ENCODE measurements around the gene TDRD3. TPM values are rescaled to one million over a fixed set of nuclear protein-coding genes. Genes with fewer than 3 reads are reported as not detected.
A peak's percentile ranks its signal among the peaks of the same experiment; 100 is the strongest.

The TDRD3 gene
- 6.8 TPM for polyA plus RNA-seq (2012; ENCODE audit: low read depth, missing spikeins)

- FAIRE-seq, result no peak
- DNase-seq (ENCODE audit: insufficient read length, low spot score), result peak; percentile 66
- TF ChIP-seq POLR2AphosphoS5 (IDR thresholded peaks at IDR 0.05; ENCODE audit: low read depth, low read length) (no peak), POLR2A (IDR thresholded peaks at IDR 0.05; ENCODE audit: low read depth, low read length) (peak; percentile 70; the same call in 1 of the 2 replicates), TAF1 (IDR thresholded peaks at IDR 0.05; ENCODE audit: low read depth, low read length) (peak; percentile 46; the same call in 1 of the 2 replicates), POU2F2 (IDR thresholded peaks at IDR 0.05; ENCODE audit: low read depth, low read length) (peak; percentile 24; the same call in 1 of the 2 replicates)
Observed at GRCh38 chr13:60396783-60397703, at the start of gene TDRD3. Gene TDRD3, plus strand, starts transcription at chr13:60397220. Its CDS starts 145 bp downstream, at chr13:60397365.

GRCh38 chr13:60347690-60348089 is 49.3 kb upstream of the TDRD3 start:
- FAIRE-seq, result no peak
- TF ChIP-seq PAX5 (IDR thresholded peaks at IDR 0.05; ENCODE audit: insufficient read depth, low read length, severe bottlenecking), result no peak
- no peak for TF ChIP-seq POLR2A (IDR thresholded peaks at IDR 0.05; ENCODE audit: low read depth, low read length)
- no peak for TF ChIP-seq POU2F2 (IDR thresholded peaks at IDR 0.05; ENCODE audit: low read depth, low read length)
- no peak for TF ChIP-seq POLR2AphosphoS5 (IDR thresholded peaks at IDR 0.05; ENCODE audit: low read depth, low read length)
- TF ChIP-seq TAF1 (IDR thresholded peaks at IDR 0.05; ENCODE audit: low read depth, low read length), result no peak
- DNase-seq (ENCODE audit: insufficient read length, low spot score), result no peak

GRCh38 chr13:60348097-60348496 is 48.9 kb upstream of the TDRD3 start:
- DNase-seq (ENCODE audit: insufficient read length, low spot score), result no peak
- no peak for TF ChIP-seq POU2F2 (IDR thresholded peaks at IDR 0.05; ENCODE audit: low read depth, low read length)
- no peak for TF ChIP-seq POLR2A (IDR thresholded peaks at IDR 0.05; ENCODE audit: low read depth, low read length)
- TF ChIP-seq PAX5 (IDR thresholded peaks at IDR 0.05; ENCODE audit: insufficient read depth, low read length, severe bottlenecking), result no peak
- no peak for TF ChIP-seq POLR2AphosphoS5 (IDR thresholded peaks at IDR 0.05; ENCODE audit: low read depth, low read length)
- no peak for TF ChIP-seq TAF1 (IDR thresholded peaks at IDR 0.05; ENCODE audit: low read depth, low read length)
- no peak for TF ChIP-seq SPI1 (IDR thresholded peaks at IDR 0.05; ENCODE audit: low read depth, low read length)
- no peak for FAIRE-seq

- FAIRE-seq, result no peak
- TF ChIP-seq POU2F2 (IDR thresholded peaks at IDR 0.05; ENCODE audit: low read depth, low read length), result no peak
- TF ChIP-seq SPI1 (IDR thresholded peaks at IDR 0.05; ENCODE audit: low read depth, low read length), result no peak
- TF ChIP-seq POLR2AphosphoS5 (IDR thresholded peaks at IDR 0.05; ENCODE audit: low read depth, low read length), result no peak
- TF ChIP-seq POLR2A (IDR thresholded peaks at IDR 0.05; ENCODE audit: low read depth, low read length), result no peak
- no peak for TF ChIP-seq PAX5 (IDR thresholded peaks at IDR 0.05; ENCODE audit: insufficient read depth, low read length, severe bottlenecking)
- TF ChIP-seq TAF1 (IDR thresholded peaks at IDR 0.05; ENCODE audit: low read depth, low read length), result no peak
- no peak for DNase-seq (ENCODE audit: insufficient read length, low spot score)
Observed at GRCh38 chr13:60351326-60351725, 45.7 kb upstream of the TDRD3 start.

GRCh38 chr13:60351855-60352615 is 45.0 kb upstream of the TDRD3 start:
- no peak for DNase-seq (ENCODE audit: insufficient read length, low spot score)
- TF ChIP-seq POLR2AphosphoS5 (IDR thresholded peaks at IDR 0.05; ENCODE audit: low read depth, low read length) (no peak), POLR2A (IDR thresholded peaks at IDR 0.05; ENCODE audit: low read depth, low read length) (no peak), TAF1 (IDR thresholded peaks at IDR 0.05; ENCODE audit: low read depth, low read length) (no peak), POU2F2 (IDR thresholded peaks at IDR 0.05; ENCODE audit: low read depth, low read length) (no peak), PAX5 (IDR thresholded peaks at IDR 0.05; ENCODE audit: insufficient read depth, low read length, severe bottlenecking) (no peak), SPI1 (IDR thresholded peaks at IDR 0.05; ENCODE audit: low read depth, low read length) (no peak)
- no peak for FAIRE-seq

GRCh38 chr13:60352644-60353043 is 44.4 kb upstream of the TDRD3 start:
- DNase-seq (ENCODE audit: insufficient read length, low spot score), result no peak
- no peak for FAIRE-seq
- TF ChIP-seq POLR2A (IDR thresholded peaks at IDR 0.05; ENCODE audit: low read depth, low read length), result no peak
- no peak for TF ChIP-seq TAF1 (IDR thresholded peaks at IDR 0.05; ENCODE audit: low read depth, low read length)
- no peak for TF ChIP-seq PAX5 (IDR thresholded peaks at IDR 0.05; ENCODE audit: insufficient read depth, low read length, severe bottlenecking)
- no peak for TF ChIP-seq POU2F2 (IDR thresholded peaks at IDR 0.05; ENCODE audit: low read depth, low read length)
- no peak for TF ChIP-seq POLR2AphosphoS5 (IDR thresholded peaks at IDR 0.05; ENCODE audit: low read depth, low read length)
- no peak for TF ChIP-seq SPI1 (IDR thresholded peaks at IDR 0.05; ENCODE audit: low read depth, low read length)

- DNase-seq (ENCODE audit: insufficient read length, low spot score), result no peak
- TF ChIP-seq POLR2A (IDR thresholded peaks at IDR 0.05; ENCODE audit: low read depth, low read length) (no peak), SPI1 (IDR thresholded peaks at IDR 0.05; ENCODE audit: low read depth, low read length) (no peak)
- no peak for FAIRE-seq
Observed at GRCh38 chr13:60355056-60355455, 42.0 kb upstream of the TDRD3 start.

- FAIRE-seq, result no peak
- no peak for TF ChIP-seq POLR2AphosphoS5 (IDR thresholded peaks at IDR 0.05; ENCODE audit: low read depth, low read length)
- TF ChIP-seq SPI1 (IDR thresholded peaks at IDR 0.05; ENCODE audit: low read depth, low read length), result peak; percentile 22; the same call in 1 of the 2 replicates
- DNase-seq (ENCODE audit: insufficient read length, low spot score), result no peak
Observed at GRCh38 chr13:60356970-60357369, 40.0 kb upstream of the TDRD3 start.

GRCh38 chr13:60358453-60358852 is 38.6 kb upstream of the TDRD3 start:
- FAIRE-seq (no peak), DNase-seq (ENCODE audit: insufficient read length, low spot score) (no peak)
- TF ChIP-seq TAF1 (IDR thresholded peaks at IDR 0.05; ENCODE audit: low read depth, low read length), result no peak
- no peak for TF ChIP-seq PAX5 (IDR thresholded peaks at IDR 0.05; ENCODE audit: insufficient read depth, low read length, severe bottlenecking)
- TF ChIP-seq POU2F2 (IDR thresholded peaks at IDR 0.05; ENCODE audit: low read depth, low read length), result no peak
- TF ChIP-seq POLR2A (IDR thresholded peaks at IDR 0.05; ENCODE audit: low read depth, low read length), result no peak
- no peak for TF ChIP-seq POLR2AphosphoS5 (IDR thresholded peaks at IDR 0.05; ENCODE audit: low read depth, low read length)
- no peak for TF ChIP-seq SPI1 (IDR thresholded peaks at IDR 0.05; ENCODE audit: low read depth, low read length)
